NCI-H446 (cell line): ENCODE measurements around the gene UCK2.
"Not testable (repeated sequence)": the region's sequence is repeated elsewhere in the genome, so short reads cannot be mapped to it uniquely, and the experiment has no call there.

ENCODE experiments used
- DNase-seq, 2 experiments: peaks; one replicate each; lab custom pipeline; 2025; lab: John Stamatoyannopoulos, UW

The UCK2 gene

DNA sequence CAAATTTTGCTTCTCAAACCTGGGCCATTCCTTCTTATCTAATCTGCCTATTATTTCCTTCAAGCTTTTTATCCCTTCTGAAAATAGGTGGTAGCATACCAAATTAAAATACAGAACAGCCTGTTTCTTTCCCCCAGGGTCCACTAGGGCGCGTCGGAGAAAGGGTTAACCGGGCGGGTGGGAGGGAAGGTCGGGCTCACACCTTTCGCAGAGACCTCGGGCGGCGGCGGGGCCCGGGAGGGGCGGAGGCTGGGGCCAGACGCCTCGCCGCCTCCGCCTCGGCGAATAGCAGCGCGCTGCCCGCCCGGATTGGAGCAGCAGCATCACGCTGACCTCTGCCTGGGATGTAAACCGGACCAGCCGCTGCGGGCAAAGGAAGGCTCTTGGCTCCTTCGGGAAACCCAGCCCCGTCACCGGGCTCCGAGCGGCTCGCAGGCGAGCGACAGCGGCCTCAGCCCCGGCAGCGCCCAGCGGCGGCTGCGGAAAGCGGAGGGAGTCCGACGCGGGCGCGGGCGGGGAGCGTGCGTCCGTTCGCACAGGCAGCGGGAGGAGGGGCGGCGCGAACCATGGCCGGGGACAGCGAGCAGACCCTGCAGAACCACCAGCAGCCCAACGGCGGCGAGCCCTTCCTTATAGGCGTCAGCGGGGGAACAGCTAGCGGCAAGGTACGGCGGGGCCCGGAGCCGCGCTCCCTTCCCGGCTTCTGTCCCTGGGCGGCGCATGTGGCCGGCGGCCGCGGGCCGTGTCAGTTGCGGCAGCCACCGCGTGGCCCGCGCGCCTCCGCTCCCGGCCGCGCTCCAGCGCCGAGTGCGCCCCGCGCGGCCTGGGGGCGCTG is at the start of gene UCK2:
UCK2 (plus strand) TSS at position 347 of the 835 bp plus-strand sequence; CDS start at position 567, 220 bp downstream.
- DNase-seq = peak; percentile 43 to 85

DNA sequence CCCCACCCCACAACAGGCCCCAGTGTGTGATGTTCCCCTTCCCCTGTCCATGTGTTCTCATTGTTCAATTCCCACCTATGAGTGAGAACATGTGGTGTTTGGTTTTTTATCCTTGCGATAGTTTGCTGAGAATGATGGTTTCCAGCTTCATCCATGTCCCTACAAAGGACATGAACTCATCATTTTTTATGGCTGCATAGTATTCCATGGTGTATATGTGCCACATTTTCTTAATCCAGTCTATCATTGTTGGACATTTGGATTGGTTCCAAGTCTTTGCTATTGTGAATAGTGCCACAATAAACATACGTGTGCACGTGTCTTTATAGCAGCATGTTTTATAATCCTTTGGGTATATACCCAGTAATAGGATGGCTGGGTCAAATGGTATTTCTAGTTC is 49.2 kb upstream of the UCK2 start:
- not testable (repeated sequence) for DNase-seq

DNA sequence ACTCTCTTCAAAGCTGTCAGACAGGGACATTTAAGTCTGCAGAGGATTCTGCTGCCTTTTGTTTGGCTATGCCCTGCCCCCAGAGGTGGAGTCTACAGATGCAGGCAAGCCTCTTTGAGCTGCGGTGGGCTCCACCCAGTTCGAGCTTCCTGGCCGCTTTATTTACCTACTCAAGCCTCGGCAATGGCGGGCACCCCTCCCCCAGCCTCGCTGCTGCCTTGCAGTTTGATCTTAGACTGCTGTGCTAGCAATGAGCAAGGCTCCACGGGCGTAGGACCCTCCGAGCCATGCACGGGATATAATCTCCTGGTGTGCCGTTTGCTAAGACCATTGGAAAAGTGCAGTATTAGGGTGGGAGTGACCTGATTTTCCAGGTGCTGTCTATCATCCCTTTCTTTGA is 43.9 kb upstream of the UCK2 start:
- DNase-seq = not testable (repeated sequence)

DNA sequence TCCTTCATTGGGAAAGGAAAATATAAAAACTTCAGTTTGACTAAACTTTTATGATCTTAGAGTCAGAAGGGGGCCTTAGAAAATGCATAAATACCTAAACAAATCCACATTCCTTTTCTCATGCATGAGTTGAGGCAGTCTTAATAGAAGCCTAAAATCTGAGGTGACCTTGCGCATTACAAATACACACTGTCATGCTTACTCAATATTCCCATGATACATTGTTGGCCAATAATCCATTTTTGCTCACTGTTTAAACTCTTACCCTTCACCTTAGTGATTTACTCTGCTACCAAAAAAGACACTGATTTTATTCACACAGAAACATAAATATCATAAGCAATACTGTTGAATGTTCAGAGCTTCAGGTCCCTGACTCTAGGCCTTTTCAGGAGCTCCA is 39.7 kb upstream of the UCK2 start:
- no peak for DNase-seq

DNA sequence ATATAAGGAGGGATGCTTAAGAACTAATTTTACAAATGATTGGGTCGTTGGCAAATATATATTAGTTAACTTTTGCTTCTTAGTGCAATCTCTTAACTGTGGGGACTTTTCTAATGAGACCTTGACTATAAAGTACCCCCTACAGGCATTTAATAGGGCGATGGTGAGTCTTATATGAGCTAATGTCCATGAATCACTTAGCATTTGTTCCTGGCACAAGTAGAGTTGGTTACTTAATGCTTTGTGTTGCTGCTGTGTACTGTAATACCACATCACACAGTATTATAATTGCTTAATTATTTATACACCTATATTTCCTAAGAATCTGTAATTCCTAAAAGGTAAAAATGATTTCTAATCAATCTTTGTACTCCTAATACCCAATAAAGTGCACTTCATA is 33.5 kb upstream of the UCK2 start:
- no peak for DNase-seq

DNA sequence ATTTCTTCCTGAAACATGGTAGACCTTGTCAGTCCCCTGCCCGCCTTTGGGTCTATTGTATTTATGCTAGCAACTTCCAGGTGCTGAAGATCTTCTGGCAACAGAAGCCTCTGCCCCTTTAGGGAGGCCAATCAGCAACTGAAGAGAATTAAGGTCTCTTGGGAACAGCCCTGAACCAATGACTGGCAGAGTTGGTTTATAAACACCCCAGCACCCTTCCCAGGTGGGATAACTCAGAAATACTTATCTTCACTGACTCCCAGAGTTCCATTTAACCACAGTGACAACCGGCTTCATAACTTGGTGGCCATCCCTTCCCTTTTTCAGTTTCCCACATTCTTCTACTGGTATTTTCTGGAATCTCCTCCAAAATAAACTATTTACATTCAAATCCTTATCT is 31.5 kb upstream of the UCK2 start:
- no peak for DNase-seq

DNA sequence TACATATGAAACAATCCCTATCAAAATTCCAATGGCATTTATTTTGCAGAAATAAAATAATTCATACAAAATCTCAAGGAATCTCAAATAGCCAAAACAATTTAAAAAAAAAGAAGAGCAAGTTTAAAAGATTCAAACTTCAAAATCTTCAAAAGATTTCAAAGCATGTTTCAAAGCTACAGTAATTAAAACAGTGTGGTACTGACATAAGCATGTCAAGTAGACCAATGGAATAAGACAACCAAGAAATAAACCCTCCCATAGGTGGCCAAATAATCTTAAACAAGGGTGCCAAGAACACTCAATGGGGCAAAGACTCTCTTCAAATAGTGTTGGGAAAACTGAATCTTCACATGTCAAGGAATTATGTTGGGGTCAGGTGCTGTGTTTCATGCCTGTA is 28.0 kb upstream of the UCK2 start:
- DNase-seq = no peak

DNA sequence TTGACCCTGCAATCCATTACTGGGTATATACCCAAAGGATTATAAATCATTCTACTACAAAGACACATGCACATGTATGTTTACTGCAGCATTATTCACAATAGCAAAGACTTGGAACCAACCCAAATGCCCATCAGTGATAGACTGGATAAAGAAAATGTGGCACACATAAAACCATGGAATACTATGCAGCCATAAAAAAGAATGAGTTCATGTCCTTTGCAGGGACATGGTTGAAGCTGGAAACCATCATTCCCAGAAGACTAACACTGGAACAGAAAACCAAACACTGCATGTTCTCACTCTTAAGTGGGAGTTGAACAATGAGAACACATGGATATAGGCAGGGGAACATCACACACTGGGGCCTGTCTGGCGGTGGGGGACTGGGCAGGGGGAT is 22.9 kb upstream of the UCK2 start:
- DNase-seq = not testable (repeated sequence)

DNA sequence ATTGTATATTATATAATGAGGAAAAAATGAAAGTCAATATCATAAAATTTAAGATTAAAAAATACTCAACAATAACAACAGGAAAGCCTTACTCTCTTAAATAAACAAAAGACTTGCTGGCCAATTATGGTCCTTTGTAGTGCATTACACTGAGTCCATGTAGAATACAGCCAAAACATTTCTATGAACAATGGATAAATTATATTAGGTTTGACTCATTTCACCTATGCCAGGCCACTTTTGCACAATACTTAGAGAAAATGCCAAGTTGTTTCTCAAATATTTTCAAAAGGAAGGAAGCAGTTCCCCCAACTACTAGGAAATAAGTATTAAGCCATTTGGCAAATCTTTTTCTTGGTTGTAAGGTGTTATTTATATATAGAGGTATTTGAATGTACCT is 19.8 kb upstream of the UCK2 start:
- DNase-seq = no peak

DNA sequence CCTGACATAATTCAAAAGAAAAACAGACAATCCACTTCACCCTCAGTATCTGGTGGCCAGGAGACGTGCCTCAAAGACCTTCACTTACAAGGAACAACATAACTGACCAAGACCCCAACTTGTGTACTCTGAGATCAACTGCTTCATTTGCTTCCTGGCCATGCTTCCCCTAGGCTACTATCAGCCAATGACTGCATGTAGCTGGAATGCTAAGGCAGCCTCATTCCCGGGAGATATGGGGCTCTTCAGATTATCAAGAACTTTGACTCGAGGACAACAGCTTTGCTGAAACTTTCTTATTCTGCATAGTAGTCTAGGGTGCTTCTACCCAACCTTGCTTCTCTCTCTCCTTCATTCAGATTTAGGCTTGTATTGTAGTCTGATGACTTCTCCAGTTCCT is 11.7 kb upstream of the UCK2 start:
- no peak for DNase-seq

DNA sequence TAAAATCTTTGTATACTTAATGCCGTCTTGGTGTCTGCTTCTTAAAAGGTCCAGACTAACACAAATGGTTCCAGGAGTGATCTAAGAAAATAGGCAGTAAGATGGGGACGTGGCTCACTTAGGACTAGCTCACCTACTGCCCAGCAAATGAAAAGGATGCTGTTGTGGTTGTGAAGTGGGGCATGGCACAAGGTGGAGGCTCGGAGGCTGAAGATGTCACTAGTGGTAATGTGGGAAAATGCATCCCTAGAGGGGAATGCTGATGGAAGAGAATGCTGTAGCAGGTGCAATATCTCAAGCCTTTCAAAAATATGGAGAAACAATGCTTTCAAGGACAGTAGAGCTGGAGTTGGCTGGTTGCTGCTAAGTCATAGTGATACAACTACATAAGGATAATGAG is 11.3 kb upstream of the UCK2 start:
- no peak for DNase-seq

DNA sequence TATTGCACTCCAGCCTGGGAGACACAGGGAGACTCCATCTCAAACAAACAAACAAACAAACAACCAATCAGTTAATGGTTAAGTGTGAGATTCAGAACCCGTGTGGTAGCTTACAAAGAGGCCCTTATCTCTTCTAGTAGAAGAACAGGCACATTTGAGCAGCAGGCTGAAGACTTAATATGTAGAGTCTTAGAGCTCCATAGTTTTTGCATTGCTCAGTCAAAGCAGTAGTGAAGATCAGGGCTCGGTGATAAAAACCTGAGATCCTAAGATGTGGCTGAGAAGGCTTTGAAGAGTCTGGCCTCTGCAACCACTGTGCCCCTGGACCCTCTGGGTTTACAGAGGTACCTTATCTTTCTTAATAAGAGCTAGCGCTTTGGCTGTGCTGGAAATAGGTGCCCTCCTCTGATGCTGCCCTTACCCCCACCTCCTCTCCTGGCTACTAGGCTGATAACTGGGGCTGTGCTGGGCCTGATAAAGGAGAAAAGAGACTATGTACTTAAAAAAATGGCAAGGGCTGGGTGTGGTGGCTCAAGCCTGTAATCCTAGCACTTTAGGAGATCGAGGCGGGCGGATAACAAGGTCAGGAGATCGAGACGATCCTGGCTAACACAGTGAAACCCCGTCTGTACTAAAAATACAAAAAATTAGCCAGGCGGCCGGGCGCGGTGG is 10.5 kb upstream of the UCK2 start:
- no peak for DNase-seq

DNA sequence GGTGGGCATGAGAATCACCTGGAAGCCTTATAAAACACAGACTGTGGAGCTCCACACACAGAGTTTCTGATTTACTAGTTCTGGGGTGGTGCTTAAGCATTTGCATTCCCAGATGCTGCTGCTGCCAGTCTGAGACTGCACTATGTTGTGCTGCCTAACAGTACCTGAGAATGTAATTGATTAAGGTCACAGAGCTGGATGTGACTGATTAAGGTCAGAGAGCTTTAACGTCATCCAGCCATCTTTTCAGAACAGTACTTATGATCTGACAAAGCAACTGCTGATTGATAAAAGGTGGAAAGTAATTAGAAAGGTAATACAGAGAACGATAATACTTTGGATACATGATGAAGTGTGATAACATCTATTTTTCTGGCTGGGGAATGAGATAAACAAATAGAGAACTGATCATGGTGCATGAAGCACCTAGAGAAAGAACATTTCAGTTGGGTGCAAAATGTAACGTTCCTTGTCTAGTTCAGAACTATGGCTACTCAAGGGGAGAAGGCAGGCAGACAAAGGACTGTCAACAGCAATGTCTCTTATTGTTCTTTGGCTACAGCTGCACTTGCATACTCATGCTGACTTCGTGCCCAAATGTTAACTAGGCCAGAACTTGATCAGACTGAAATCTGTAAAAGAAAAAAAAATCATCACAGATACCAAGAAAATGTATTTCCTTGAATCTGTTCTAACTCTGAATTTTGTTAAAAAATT is 3.7 kb upstream of the UCK2 start:
- DNase-seq = no peak

DNA sequence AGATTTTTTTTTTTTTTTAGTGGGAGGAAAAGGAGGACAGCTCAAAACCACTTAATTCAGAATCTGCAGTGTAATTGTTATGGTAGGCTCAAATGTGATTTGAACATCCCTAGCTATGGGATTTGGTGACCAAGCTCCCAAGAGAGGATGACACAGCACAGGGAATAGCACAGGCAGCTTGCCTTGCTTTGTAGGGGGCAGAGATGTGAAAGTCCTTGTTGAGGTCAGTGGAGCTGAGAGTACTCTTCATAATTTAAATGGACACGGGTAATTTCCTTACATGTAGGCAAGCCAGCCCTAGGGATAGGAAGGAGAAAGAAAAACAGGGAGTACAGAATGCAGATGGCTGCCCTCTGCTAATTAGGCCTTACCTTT is 3.2 kb upstream of the UCK2 start:
- no peak for DNase-seq

DNA sequence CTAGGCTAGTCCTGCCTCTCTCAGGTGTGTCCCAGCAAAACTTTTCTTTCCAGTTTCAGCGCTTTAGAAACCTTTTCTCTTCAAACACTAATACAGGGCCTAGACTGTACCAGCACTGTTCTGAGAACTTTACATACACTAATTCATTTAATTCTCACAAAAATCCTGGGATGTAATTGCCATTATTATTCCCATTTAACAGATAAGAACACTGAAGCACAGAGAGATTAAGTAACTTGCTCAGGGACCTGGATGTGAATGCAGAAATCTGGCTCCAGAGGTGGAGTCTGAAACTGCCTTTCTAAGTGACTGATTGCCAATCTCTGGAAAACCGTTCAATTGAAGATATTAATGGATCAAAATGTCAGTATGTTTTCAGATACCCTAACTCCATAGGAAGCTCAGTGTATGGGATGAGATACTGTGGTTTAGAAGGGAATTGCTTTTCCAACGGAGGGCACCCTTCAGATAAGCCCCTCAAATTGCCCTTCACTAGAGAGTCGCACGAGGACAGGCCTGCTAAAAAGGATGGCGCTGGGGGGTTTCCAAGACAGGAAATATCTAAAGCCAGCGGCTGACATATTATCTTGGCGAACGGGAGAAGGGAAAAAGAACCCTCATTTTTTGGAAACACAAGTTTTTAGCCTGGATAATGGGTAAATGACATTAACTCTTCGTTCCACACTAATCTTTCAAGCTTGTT is 698 bp upstream of the UCK2 start:
- DNase-seq = no peak

DNA sequence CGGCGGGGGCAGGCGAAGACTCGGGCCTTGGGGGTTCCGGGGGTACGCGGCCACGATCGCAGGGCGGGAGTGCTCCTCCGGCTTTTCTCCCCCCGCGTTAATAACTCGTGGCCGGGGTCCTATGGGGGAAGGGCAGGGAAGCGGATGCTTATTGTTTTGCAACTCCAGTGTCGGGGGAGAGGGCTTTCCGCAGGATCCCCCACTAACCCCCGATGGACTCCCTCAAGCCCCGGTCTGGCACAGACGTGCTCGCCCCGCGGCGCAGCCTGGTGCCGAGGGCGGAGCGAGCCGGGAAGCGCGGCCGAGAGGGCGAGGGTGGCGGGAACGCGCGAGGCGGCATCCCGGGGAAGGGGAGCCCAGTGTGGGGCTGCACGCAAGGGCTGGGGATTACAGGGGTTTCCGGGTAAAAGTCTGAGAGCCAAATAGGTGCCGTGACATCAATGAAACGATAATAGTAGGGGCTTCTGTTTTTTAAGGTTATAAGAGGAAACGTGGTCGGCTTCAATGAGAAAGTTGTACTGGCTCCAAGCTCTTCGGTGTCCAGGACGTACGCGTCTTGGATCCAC is 772 bp downstream of the UCK2 start:
- peak; percentile 72 to 74 for DNase-seq

DNA sequence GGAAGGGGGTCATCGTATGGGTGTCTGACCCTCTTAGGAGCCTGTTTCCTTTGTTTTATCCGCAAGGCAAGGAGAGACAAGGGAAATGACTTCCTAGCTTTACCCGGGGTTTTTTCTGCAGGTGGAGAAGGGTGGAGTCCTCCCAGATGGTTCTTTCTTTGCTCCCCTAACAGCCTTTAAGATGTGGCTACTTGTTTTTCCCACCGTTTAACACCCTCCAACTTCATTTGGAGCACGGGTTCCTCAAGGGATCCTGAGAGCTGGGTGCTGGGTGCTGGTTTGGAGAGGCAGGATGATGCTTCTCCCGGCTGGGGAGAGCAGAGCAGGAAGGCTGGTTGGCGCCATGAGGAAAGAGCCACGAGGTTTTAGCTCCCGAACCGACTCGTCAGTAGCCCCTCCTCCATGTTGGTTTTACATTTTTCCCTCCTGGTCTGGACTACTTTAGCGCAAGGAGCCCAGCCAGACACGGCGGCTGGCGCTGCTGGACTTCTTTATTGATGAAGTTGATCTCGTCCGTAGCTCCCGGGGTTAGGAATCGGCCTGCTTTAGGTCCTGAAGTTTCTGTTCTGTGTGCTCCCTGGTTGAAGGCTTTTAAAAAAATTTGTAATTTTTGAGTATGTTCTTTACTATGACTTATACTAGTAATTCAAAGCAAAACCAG is 1.4 kb downstream of the UCK2 start:
- DNase-seq = peak; percentile 78 to 90

DNA sequence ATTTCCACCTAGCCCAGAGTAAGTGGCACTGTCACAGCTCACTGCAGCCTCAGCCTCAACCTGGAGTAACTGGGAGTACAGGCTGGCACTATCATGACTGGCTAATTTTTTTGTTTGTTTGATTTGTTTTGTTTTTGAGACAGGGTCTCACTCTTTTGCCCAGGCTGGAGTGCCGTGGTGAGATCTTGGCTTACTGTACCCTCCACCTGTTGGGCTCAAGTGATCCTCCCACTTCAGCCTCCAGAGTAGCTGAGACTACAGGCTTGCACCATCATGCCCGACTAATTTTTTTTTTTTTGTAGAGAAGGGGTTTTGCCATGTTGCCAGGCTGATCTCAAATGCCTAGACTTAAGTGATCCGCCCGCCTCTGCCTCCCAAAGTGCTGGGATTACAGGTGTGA is 2.5 kb downstream of the UCK2 start:
- no peak for DNase-seq

DNA sequence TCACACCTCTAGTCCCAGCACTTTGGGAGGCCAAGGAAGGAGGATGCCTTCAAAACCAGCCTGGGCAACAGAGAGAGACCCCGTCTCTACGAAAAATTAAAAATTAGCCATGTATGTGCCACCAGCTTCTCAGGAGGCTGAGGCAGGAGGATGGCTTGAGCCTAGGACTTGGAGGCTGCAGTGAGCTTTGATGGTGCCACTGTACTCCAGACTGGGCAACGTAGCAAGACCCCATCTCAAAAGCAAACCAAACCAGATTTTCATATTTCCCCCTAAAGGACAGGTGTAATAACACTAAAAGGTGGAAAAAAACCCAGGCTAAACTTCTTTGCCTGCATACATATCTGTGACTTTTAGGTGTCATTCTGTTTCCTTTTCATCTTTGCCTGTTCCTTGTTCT is 3.7 kb downstream of the UCK2 start:
- DNase-seq = no peak

DNA sequence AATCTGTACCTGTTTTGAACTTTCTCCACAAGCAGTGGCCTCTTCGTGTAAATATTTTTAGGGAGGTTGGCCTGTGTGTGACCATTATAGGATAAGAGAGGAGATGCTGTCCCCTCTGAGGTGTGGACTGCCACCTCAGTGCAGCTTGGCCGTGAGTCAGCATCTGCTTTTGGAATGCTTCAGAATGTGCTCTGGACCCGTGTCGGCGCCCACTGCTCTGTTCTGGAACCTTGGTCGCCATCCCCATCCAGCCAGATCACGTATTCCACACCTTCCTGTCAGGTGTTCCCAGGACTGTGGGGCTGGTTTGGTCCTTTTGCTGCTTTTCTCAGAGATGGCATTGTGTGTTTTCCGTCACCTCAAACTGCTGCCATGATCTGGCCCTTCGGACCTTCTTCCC is 5.5 kb downstream of the UCK2 start:
- no peak for DNase-seq

DNA sequence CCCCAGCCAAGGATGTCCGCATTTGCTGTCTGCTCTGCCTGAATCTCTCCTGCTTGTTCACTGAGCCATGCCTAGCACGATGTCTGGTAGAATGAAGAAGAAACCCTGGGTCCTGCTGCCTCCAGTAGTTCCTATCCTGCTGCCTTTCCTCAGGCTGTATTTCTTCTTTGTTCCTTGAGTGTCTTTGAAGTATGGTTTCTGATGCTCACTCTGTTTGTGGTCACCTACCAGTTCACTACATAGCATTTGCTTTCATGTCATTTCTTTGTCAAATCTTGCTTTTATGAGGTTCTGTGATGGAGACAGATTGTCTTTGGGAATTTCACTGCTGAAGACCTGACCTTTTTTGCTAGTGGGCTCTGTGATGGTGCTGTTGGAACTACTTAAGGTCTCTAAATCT is 5.9 kb downstream of the UCK2 start:
- peak in 1 of 2 experiments; percentile 28 for DNase-seq

DNA sequence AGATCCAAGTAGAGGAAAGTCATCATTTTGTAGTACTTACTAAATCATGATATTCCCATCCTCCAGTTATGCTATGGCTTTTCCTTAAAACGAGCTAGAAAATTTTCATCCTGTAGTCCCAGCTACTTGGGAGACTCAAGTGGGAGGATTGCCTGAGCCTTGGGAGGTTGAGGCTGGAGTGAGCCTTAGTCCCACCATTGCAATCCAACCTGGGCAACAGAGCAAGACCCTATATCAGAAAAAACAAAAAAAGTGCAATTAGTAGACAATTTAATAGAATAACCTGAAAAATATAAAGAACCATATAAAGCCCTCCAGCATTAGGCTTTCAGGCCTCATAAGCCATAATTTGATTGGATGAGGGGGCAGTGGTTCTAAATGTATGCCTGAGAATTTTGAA is 6.8 kb downstream of the UCK2 start:
- no peak for DNase-seq
